ENCODE measurements around the gene DTX3.

Gene DTX3

GRCh38 chr12:57590864-57591781 is 13.5 kb upstream of the DTX3 start, which contains the start of gene PIP4K2C:
Gene PIP4K2C (plus strand): TSS chr12:57591192. CDS start chr12:57591290, 98 bp downstream.
- Histone ChIP-seq H3K27me3 (ENCODE audit: control insufficient read depth in 2 of 2, insufficient read depth in 2 of 2, low read length in 2 of 2) (peaks cover 0 to 7% of the 10 kb centered on the region in 2 donors), H3K27ac (ENCODE audit: low read depth in 2 of 2, low read length in 2 of 2) (peak within 1 kb of the TSS; percentile 72 to 74), H3K4me1 (ENCODE audit: control insufficient read depth in 2 of 2, insufficient read depth in 2 of 2, low read length in 2 of 2) (peaks cover 11 to 12% of the 10 kb centered on the region in 2 donors), H3K36me3 (ENCODE audit: control insufficient read depth in 2 of 2, insufficient read depth in 2 of 2, low read length in 2 of 2) (peaks cover 10 to 14% of the 10 kb centered on the region in 2 donors), H3K9ac (ENCODE audit: low read depth in 1 of 2, low read length in 2 of 2) (peak within 1 kb of the TSS; percentile 82 to 85), H3K9me3 (ENCODE audit: control insufficient read depth in 2 of 2, low read length in 2 of 2) (no peaks in the 10 kb centered on the region), H3K4me3 (ENCODE audit: low read length in 2 of 2) (peak within 1 kb of the TSS; percentile 89 to 94)

- H3K4me3 ChIP-seq (ENCODE audit: low read length in 2 of 2), result peak overlapping the region; percentile 89 to 94
- peak overlapping the region; percentile 72 to 74 for H3K27ac ChIP-seq (ENCODE audit: low read depth in 2 of 2, low read length in 2 of 2)
- H3K27me3 ChIP-seq (ENCODE audit: control insufficient read depth in 2 of 2, insufficient read depth in 2 of 2, low read length in 2 of 2), result peaks cover 0 to 7% of the 10 kb centered on the region in 2 donors
- H3K9ac ChIP-seq (ENCODE audit: low read depth in 1 of 2, low read length in 2 of 2), result peak overlapping the region; percentile 82 to 85
- H3K9me3 ChIP-seq (ENCODE audit: control insufficient read depth in 2 of 2, low read length in 2 of 2), result no peaks in the 10 kb centered on the region
- H3K4me1 ChIP-seq (ENCODE audit: control insufficient read depth in 2 of 2, insufficient read depth in 2 of 2, low read length in 2 of 2), result peaks cover 11 to 12% of the 10 kb centered on the region in 2 donors
- H3K36me3 ChIP-seq (ENCODE audit: control insufficient read depth in 2 of 2, insufficient read depth in 2 of 2, low read length in 2 of 2), result peaks cover 10 to 19% of the 10 kb centered on the region in 2 donors
Measured at GRCh38 chr12:57591782-57592325, 12.8 kb upstream of the DTX3 start.

- Histone ChIP-seq H3K9me3 (ENCODE audit: control insufficient read depth in 2 of 2, low read length in 2 of 2) (no peaks in the 10 kb centered on the region), H3K27ac (ENCODE audit: low read depth in 2 of 2, low read length in 2 of 2) (no peak overlapping the region), H3K9ac (ENCODE audit: low read depth in 1 of 2, low read length in 2 of 2) (no peak overlapping the region), H3K27me3 (ENCODE audit: control insufficient read depth in 2 of 2, insufficient read depth in 2 of 2, low read length in 2 of 2) (peaks cover 0 to 6% of the 10 kb centered on the region in 2 donors), H3K4me3 (ENCODE audit: low read length in 2 of 2) (peak overlapping the region in 1 of 2 donors; percentile 89), H3K4me1 (ENCODE audit: control insufficient read depth in 2 of 2, insufficient read depth in 2 of 2, low read length in 2 of 2) (peaks cover 11 to 12% of the 10 kb centered on the region in 2 donors), H3K36me3 (ENCODE audit: control insufficient read depth in 2 of 2, insufficient read depth in 2 of 2, low read length in 2 of 2) (peaks cover 11 to 21% of the 10 kb centered on the region in 2 donors)
Measured at GRCh38 chr12:57592551-57593165, 12.0 kb upstream of the DTX3 start.

GRCh38 chr12:57593187-57593586 is 11.4 kb upstream of the DTX3 start:
- no peak overlapping the region for H3K27ac ChIP-seq (ENCODE audit: low read depth in 2 of 2, low read length in 2 of 2)
- peaks cover 0 to under 1% of the 10 kb centered on the region in 2 donors for H3K27me3 ChIP-seq (ENCODE audit: control insufficient read depth in 2 of 2, insufficient read depth in 2 of 2, low read length in 2 of 2)
- peaks cover 11 to 12% of the 10 kb centered on the region in 2 donors for H3K4me1 ChIP-seq (ENCODE audit: control insufficient read depth in 2 of 2, insufficient read depth in 2 of 2, low read length in 2 of 2)
- no peaks in the 10 kb centered on the region for H3K9me3 ChIP-seq (ENCODE audit: control insufficient read depth in 2 of 2, low read length in 2 of 2)
- no peak overlapping the region for H3K4me3 ChIP-seq (ENCODE audit: low read length in 2 of 2)
- no peak overlapping the region for H3K9ac ChIP-seq (ENCODE audit: low read depth in 1 of 2, low read length in 2 of 2)
- peaks cover 15 to 21% of the 10 kb centered on the region in 2 donors for H3K36me3 ChIP-seq (ENCODE audit: control insufficient read depth in 2 of 2, insufficient read depth in 2 of 2, low read length in 2 of 2)

GRCh38 chr12:57600395-57600794 is 4.2 kb upstream of the DTX3 start:
- Histone ChIP-seq H3K9me3 (ENCODE audit: control insufficient read depth in 2 of 2, low read length in 2 of 2) (no peaks in the 10 kb centered on the region), H3K4me3 (ENCODE audit: low read length in 2 of 2) (no peak overlapping the region), H3K36me3 (ENCODE audit: control insufficient read depth in 2 of 2, insufficient read depth in 2 of 2, low read length in 2 of 2) (peaks cover 46 to 54% of the 10 kb centered on the region in 2 donors), H3K27ac (ENCODE audit: low read depth in 2 of 2, low read length in 2 of 2) (no peak overlapping the region), H3K9ac (ENCODE audit: low read depth in 1 of 2, low read length in 2 of 2) (no peak overlapping the region), H3K4me1 (ENCODE audit: control insufficient read depth in 2 of 2, insufficient read depth in 2 of 2, low read length in 2 of 2) (peaks cover 0 to 3% of the 10 kb centered on the region in 2 donors), H3K27me3 (ENCODE audit: control insufficient read depth in 2 of 2, insufficient read depth in 2 of 2, low read length in 2 of 2) (no peaks in the 10 kb centered on the region)

GRCh38 chr12:57602544-57602943 is 2.1 kb upstream of the DTX3 start:
- no peak overlapping the region for H3K9ac ChIP-seq (ENCODE audit: low read depth in 1 of 2, low read length in 2 of 2)
- peaks cover 0 to 3% of the 10 kb centered on the region in 2 donors for H3K4me1 ChIP-seq (ENCODE audit: control insufficient read depth in 2 of 2, insufficient read depth in 2 of 2, low read length in 2 of 2)
- H3K27me3 ChIP-seq (ENCODE audit: control insufficient read depth in 2 of 2, insufficient read depth in 2 of 2, low read length in 2 of 2), result peaks cover 0 to 4% of the 10 kb centered on the region in 2 donors
- no peak overlapping the region for H3K27ac ChIP-seq (ENCODE audit: low read depth in 2 of 2, low read length in 2 of 2)
- peaks cover 40 to 42% of the 10 kb centered on the region in 2 donors for H3K36me3 ChIP-seq (ENCODE audit: control insufficient read depth in 2 of 2, insufficient read depth in 2 of 2, low read length in 2 of 2)
- no peak overlapping the region for H3K4me3 ChIP-seq (ENCODE audit: low read length in 2 of 2)
- H3K9me3 ChIP-seq (ENCODE audit: control insufficient read depth in 2 of 2, low read length in 2 of 2), result no peaks in the 10 kb centered on the region

- H3K27me3 ChIP-seq (ENCODE audit: control insufficient read depth in 2 of 2, insufficient read depth in 2 of 2, low read length in 2 of 2), result peaks cover 0 to 4% of the 10 kb centered on the region in 2 donors
- no peaks in the 10 kb centered on the region for H3K9me3 ChIP-seq (ENCODE audit: control insufficient read depth in 2 of 2, low read length in 2 of 2)
- H3K4me3 ChIP-seq (ENCODE audit: low read length in 2 of 2), result no peak overlapping the region
- no peak overlapping the region for H3K9ac ChIP-seq (ENCODE audit: low read depth in 1 of 2, low read length in 2 of 2)
- H3K27ac ChIP-seq (ENCODE audit: low read depth in 2 of 2, low read length in 2 of 2), result peak overlapping the region in 1 of 2 donors; percentile 41
- H3K36me3 ChIP-seq (ENCODE audit: control insufficient read depth in 2 of 2, insufficient read depth in 2 of 2, low read length in 2 of 2), result peaks cover 35 to 42% of the 10 kb centered on the region in 2 donors
- H3K4me1 ChIP-seq (ENCODE audit: control insufficient read depth in 2 of 2, insufficient read depth in 2 of 2, low read length in 2 of 2), result peaks cover 0 to 3% of the 10 kb centered on the region in 2 donors
Measured at GRCh38 chr12:57603324-57603723, 1.3 kb upstream of the DTX3 start.

GRCh38 chr12:57603815-57604453 is 690 bp upstream of the DTX3 start:
- Histone ChIP-seq H3K27ac (ENCODE audit: low read depth in 2 of 2, low read length in 2 of 2) (peak overlapping the region; percentile 77 to 78), H3K27me3 (ENCODE audit: control insufficient read depth in 2 of 2, insufficient read depth in 2 of 2, low read length in 2 of 2) (peaks cover 0 to 4% of the 10 kb centered on the region in 2 donors), H3K9ac (ENCODE audit: low read depth in 1 of 2, low read length in 2 of 2) (peak overlapping the region; percentile 73 to 80), H3K36me3 (ENCODE audit: control insufficient read depth in 2 of 2, insufficient read depth in 2 of 2, low read length in 2 of 2) (peaks cover 33 to 39% of the 10 kb centered on the region in 2 donors), H3K4me3 (ENCODE audit: low read length in 2 of 2) (peak overlapping the region; percentile 72 to 81), H3K9me3 (ENCODE audit: control insufficient read depth in 2 of 2, low read length in 2 of 2) (no peaks in the 10 kb centered on the region), H3K4me1 (ENCODE audit: control insufficient read depth in 2 of 2, insufficient read depth in 2 of 2, low read length in 2 of 2) (peaks cover 0 to 3% of the 10 kb centered on the region in 2 donors)

GRCh38 chr12:57604992-57605810 is 577 bp downstream of the DTX3 start:
- Histone ChIP-seq H3K9me3 (ENCODE audit: control insufficient read depth in 2 of 2, low read length in 2 of 2) (no peaks in the 10 kb centered on the region), H3K27ac (ENCODE audit: low read depth in 2 of 2, low read length in 2 of 2) (peak overlapping the region; percentile 77 to 78), H3K4me1 (ENCODE audit: control insufficient read depth in 2 of 2, insufficient read depth in 2 of 2, low read length in 2 of 2) (peaks cover 0 to 3% of the 10 kb centered on the region in 2 donors), H3K4me3 (ENCODE audit: low read length in 2 of 2) (peak overlapping the region; percentile 70 to 72), H3K27me3 (ENCODE audit: control insufficient read depth in 2 of 2, insufficient read depth in 2 of 2, low read length in 2 of 2) (peaks cover 0 to 4% of the 10 kb centered on the region in 2 donors), H3K9ac (ENCODE audit: low read depth in 1 of 2, low read length in 2 of 2) (peak overlapping the region; percentile 51 to 56), H3K36me3 (ENCODE audit: control insufficient read depth in 2 of 2, insufficient read depth in 2 of 2, low read length in 2 of 2) (peaks cover 21 to 27% of the 10 kb centered on the region in 2 donors)

All from mucosa of rectum (tissue), 2 donors.